GM19395 (cell line): ENCODE results near the gene KCTD17.
"Not testable (repeated sequence)": the region's sequence is repeated elsewhere in the genome, so short reads cannot be mapped to it uniquely, and the experiment has no call there.

Experiments used
- ATAC-seq: cut with Tn5 transposase; IDR thresholded peaks from one replicate; pipeline ENCODE4 v1.9.1; 2021; ENCODE audit warnings: mild to moderate bottlenecking, moderate library complexity; ENCODE audit not compliant: unreplicated experiment

The KCTD17 gene

GRCh38 chr22:37057796-37058510 lies 6.4 kb downstream of the KCTD17 start:
- no peak for ATAC-seq

GRCh38 chr22:37058917-37059701 lies 7.6 kb downstream of the KCTD17 start:
- no peak for ATAC-seq

- no peak for ATAC-seq
Observed at GRCh38 chr22:37059876-37060449, 8.4 kb downstream of the KCTD17 start.

- ATAC-seq: no peak
Observed at GRCh38 chr22:37060801-37061610, 9.5 kb downstream of the KCTD17 start.

- ATAC-seq: no peak
Observed at GRCh38 chr22:37061611-37062375, 10.3 kb downstream of the KCTD17 start.

GRCh38 chr22:37062376-37062675 lies 10.8 kb downstream of the KCTD17 start:
- ATAC-seq: no peak

- ATAC-seq: no peak
Observed at GRCh38 chr22:37062702-37063381, 11.3 kb downstream of the KCTD17 start.

- ATAC-seq: no peak
Observed at GRCh38 chr22:37063431-37064420, 12.2 kb downstream of the KCTD17 start.

- no peak for ATAC-seq
Observed at GRCh38 chr22:37064553-37064952, 13.0 kb downstream of the KCTD17 start.

- ATAC-seq: no peak
Observed at GRCh38 chr22:37065180-37065579, 13.6 kb downstream of the KCTD17 start.

- ATAC-seq: no peak
Observed at GRCh38 chr22:37065961-37066360, 14.4 kb downstream of the KCTD17 start.

GRCh38 chr22:37067428-37067827 lies 15.9 kb downstream of the KCTD17 start:
- ATAC-seq: no peak

- no peak for ATAC-seq
Observed at GRCh38 chr22:37068859-37069258, 17.3 kb downstream of the KCTD17 start.

- no peak for ATAC-seq
Observed at GRCh38 chr22:37069319-37069718, 17.8 kb downstream of the KCTD17 start.

GRCh38 chr22:37069719-37070118 lies 18.2 kb downstream of the KCTD17 start:
- no peak for ATAC-seq

- no peak for ATAC-seq
Observed at GRCh38 chr22:37070334-37070733, 18.8 kb downstream of the KCTD17 start.

- no peak for ATAC-seq
Observed at GRCh38 chr22:37070744-37071143, 19.2 kb downstream of the KCTD17 start.

GRCh38 chr22:37071850-37072592 lies 20.5 kb downstream of the KCTD17 start:
- ATAC-seq: not testable (repeated sequence)
